ENCODE measurements around the gene TMEM158.

TMEM158 gene

DNA sequence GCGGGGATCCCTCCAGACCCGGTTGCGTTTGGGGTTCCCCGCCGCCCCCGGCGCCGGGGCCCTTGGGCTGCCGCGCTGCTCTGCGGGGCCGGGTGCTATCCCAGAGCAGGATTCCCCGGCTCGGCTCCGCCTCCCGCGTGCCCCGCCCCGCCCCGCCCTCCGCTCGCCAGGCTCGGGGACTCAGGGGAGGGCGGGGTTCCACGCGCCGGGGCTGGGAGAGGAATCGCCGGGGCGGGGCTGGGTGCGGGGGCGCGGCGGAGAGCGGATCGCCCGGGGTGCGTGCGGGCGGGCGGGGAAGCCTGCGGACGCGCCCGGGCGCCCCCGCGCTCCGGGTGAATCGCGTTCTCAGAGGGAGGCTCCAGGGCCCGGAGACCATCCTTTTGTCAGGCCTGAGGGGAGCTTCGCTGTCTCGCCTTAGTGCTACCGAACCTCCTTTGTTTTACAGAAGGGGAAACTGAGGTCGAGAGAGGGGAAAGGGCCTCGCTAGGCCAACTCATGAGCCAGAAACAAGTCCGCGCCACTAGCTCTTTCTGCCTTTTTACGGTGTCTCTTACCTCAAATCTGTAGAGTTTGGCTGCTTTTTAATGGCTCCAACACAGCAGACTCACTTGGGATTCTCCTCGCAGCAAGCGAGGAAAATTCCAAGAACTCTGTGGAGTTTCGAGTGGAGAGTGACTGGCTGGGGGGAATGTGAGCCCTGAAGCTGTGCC is at the start of gene TMEM158:
Gene TMEM158, minus strand, starts transcription at position 82 of the 710 bp plus-strand sequence. CDS start 260 bp downstream, outside the sequence.
- DNase-seq (ENCODE audit: extremely low spot score), result peak; percentile 87
- POLR2A ChIA-PET, result interaction anchor here (0.6 to 1.1 kb wide), 2 partner anchors 70 to 281 kb away, joined by 3 read pairs; no protein-coding TSS in a partner anchor
- CTCF ChIA-PET, result interaction anchor here (0.6 to 1.5 kb wide), 2 partner anchors 185 to 434 kb away, joined by 3 to 5 read pairs; no protein-coding TSS in a partner anchor
- TF ChIP-seq SUZ12 (IDR thresholded peaks at IDR 0.05) (no peak), LEF1 (IDR thresholded peaks at IDR 0.05; ENCODE audit: borderline replicate concordance) (no peak), ELF4 (IDR thresholded peaks at IDR 0.05) (no peak), TARDBP (IDR thresholded peaks at IDR 0.05) (no peak), FOXA1 (IDR thresholded peaks at IDR 0.05) (no peak), SP1 (IDR thresholded peaks at IDR 0.05) (no peak), ZNF384 (IDR thresholded peaks at IDR 0.05) (no peak), NFRKB (IDR thresholded peaks at IDR 0.05) (no peak), FOXK2 (IDR thresholded peaks at IDR 0.05) (no peak), HDGF (IDR thresholded peaks at IDR 0.05; ENCODE audit: borderline replicate concordance) (no peak), BHLHE40 (IDR thresholded peaks at IDR 0.05; ENCODE audit: borderline replicate concordance) (no peak), CTBP1 (IDR thresholded peaks at IDR 0.05; ENCODE audit: borderline replicate concordance) (no peak)
- TF ChIP-seq, protein P1, sequence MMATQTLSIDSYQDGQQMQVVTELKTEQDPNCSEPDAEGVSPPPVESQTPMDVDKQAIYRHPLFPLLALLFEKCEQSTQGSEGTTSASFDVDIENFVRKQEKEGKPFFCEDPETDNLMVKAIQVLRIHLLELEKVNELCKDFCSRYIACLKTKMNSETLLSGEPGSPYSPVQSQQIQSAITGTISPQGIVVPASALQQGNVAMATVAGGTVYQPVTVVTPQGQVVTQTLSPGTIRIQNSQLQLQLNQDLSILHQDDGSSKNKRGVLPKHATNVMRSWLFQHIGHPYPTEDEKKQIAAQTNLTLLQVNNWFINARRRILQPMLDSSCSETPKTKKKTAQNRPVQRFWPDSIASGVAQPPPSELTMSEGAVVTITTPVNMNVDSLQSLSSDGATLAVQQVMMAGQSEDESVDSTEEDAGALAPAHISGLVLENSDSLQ (IDR thresholded peaks at IDR 0.05), result no peak

DNA sequence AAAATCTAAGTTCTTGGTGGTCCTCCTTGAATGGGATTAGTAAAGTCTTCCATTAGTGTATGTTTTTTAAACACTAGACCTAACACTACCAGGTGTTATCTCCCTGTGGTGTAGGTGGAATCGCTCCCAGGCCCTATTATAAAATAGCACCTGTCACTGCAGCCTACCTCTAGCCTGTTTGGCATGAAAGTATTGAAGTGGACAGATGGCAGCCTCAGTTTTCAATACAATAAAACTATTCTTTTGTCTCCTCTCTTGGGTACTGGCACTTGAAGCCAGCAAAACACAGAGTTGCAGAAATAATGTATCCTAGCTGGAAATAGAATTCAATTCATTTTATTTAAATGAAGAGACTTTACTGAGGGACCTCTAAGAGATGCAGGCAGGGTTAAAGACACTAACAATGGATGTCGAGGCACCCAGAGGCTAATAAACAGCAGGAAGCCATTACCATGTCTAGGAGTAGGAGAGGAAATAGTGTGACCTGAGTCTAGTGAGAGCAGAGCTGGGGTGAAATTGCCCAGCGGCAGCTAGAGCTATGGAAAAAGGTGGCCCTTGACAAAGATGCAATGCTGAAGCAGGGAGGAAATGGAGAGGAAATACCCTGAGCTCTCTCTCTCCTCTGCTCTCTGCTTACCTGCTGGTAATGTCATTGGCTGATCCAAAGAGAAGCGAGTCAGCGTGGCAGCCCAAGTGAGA is 49.1 kb upstream of the TMEM158 start:
- no peak for TF ChIP-seq TARDBP (IDR thresholded peaks at IDR 0.05)
- no peak for TF ChIP-seq FOXA1 (IDR thresholded peaks at IDR 0.05)
- no peak for TF ChIP-seq ELF4 (IDR thresholded peaks at IDR 0.05)
- TF ChIP-seq FOXM1 (IDR thresholded peaks at IDR 0.05; ENCODE audit: borderline replicate concordance), result no peak
- TF ChIP-seq SP1 (IDR thresholded peaks at IDR 0.05), result no peak
- TF ChIP-seq FOXK2 (IDR thresholded peaks at IDR 0.05), result no peak
- no peak for TF ChIP-seq ARNT (IDR thresholded peaks at IDR 0.05)
- TF ChIP-seq BHLHE40 (IDR thresholded peaks at IDR 0.05; ENCODE audit: borderline replicate concordance), result no peak
- no peak for TF ChIP-seq CTBP1 (IDR thresholded peaks at IDR 0.05; ENCODE audit: borderline replicate concordance)
- no peak for TF ChIP-seq HDGF (IDR thresholded peaks at IDR 0.05; ENCODE audit: borderline replicate concordance)
- no peak for TF ChIP-seq ZNF384 (IDR thresholded peaks at IDR 0.05)
- TF ChIP-seq SUZ12 (IDR thresholded peaks at IDR 0.05), result no peak
- POLR2A ChIA-PET, result no interaction called here

DNA sequence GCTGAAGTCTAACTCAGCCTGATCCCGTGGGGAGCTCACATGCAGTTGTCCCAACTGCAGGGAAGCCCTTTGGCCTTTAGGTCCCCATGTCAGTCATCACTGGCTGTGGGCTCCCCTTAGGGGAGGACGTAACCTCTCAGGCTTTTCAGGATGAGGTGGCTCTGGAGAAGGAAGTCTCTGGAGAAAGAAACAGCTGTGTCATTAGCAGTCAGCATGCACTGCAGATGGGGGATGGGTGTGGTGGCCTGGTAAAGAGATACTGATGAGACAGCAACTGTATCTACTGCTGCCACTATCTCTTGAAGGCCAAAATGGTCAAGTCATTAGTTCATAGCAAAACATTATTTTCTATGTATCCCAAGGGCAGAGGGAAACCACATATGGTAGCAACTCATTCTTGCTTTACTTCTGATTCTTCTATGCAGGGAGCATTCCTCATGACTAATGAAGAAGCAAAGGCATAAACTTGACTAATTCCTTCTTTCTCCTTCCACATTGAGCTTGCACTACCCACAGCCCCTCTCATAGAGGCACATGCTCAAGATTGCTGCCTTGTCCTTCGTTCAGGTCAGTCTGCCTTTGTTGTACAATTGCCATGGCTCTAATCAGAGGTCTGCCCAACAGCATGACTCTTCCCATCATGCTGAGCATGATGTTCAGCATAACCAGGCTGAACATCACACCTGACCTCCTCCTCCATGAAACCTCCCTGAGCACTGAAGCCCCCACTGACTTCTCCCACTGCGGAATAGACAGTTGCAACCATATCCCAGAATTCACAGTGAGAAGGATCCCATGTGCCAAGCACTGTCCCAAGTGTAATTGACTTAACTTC is 47.8 kb upstream of the TMEM158 start:
- CTCF ChIA-PET, result no interaction called here
- TF ChIP-seq ZNF384 (IDR thresholded peaks at IDR 0.05) (no peak), CTBP1 (IDR thresholded peaks at IDR 0.05; ENCODE audit: borderline replicate concordance) (no peak), ARNT (IDR thresholded peaks at IDR 0.05) (no peak), FOXK2 (IDR thresholded peaks at IDR 0.05) (no peak), FOXM1 (IDR thresholded peaks at IDR 0.05; ENCODE audit: borderline replicate concordance) (no peak), SUZ12 (IDR thresholded peaks at IDR 0.05) (no peak), L3MBTL2 (conservative IDR thresholded peaks at IDR 0.05) (no peak), LEF1 (IDR thresholded peaks at IDR 0.05; ENCODE audit: borderline replicate concordance) (no peak), HDGF (IDR thresholded peaks at IDR 0.05; ENCODE audit: borderline replicate concordance) (no peak), BHLHE40 (IDR thresholded peaks at IDR 0.05; ENCODE audit: borderline replicate concordance) (no peak), SP1 (IDR thresholded peaks at IDR 0.05) (no peak), TARDBP (IDR thresholded peaks at IDR 0.05) (no peak), FOXA1 (IDR thresholded peaks at IDR 0.05) (no peak), NFRKB (IDR thresholded peaks at IDR 0.05) (no peak)
- TF ChIP-seq, protein P1 (IDR thresholded peaks at IDR 0.05), result no peak
- POLR2A ChIA-PET, result no interaction called here
- no peak for DNase-seq (ENCODE audit: extremely low spot score)

More for the DNA sequence above, 49.1 kb upstream of the TMEM158 start:
- CTCF ChIA-PET, result interaction anchor here (0.5 kb wide), 1 partner anchor 60 kb away, joined by 3 read pairs; no protein-coding TSS in a partner anchor
- no peak for DNase-seq (ENCODE audit: extremely low spot score)

DNA sequence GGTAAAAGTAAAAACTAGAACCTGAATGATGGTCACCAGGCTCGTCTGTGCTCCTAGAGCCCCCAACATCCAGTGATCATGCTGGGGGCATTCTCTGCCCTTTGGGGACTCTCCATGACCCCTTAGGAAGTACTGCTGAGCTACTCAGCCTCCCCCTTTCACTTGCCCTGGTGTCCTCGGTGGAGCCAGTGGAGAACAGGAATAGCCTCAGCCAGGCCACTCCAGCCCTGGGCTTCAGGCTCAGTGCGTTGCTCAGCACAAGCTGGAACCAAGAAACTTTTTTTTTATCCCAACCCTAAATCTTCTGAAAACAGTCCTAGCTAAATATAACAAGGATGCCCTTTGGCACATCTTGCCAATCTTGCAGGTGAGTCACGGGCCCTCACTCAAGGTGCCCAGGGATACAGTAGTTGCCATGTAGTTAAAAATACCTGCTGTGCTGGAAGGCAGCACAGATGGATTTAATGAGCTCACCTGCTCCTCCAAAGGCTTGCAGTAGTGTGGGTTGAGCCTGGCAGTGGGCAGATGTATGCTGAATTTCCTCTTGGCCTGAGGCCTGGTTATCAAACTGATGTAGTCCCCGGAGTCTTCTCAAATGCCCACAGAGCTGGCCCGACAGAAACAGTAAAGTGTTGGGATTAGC is 46.9 kb upstream of the TMEM158 start:
- CTCF ChIA-PET, result no interaction called here
- TF ChIP-seq ELF4 (IDR thresholded peaks at IDR 0.05), result no peak
- no peak for TF ChIP-seq FOXK2 (IDR thresholded peaks at IDR 0.05)
- TF ChIP-seq ARNT (IDR thresholded peaks at IDR 0.05), result no peak
- TF ChIP-seq SUZ12 (IDR thresholded peaks at IDR 0.05), result no peak
- no peak for TF ChIP-seq FOXA1 (IDR thresholded peaks at IDR 0.05)
- TF ChIP-seq FOXM1 (IDR thresholded peaks at IDR 0.05; ENCODE audit: borderline replicate concordance), result no peak
- TF ChIP-seq TARDBP (IDR thresholded peaks at IDR 0.05), result no peak
- TF ChIP-seq CTBP1 (IDR thresholded peaks at IDR 0.05; ENCODE audit: borderline replicate concordance), result no peak
- TF ChIP-seq, protein P1 (IDR thresholded peaks at IDR 0.05), result no peak
- no peak for TF ChIP-seq LEF1 (IDR thresholded peaks at IDR 0.05; ENCODE audit: borderline replicate concordance)
- TF ChIP-seq NFRKB (IDR thresholded peaks at IDR 0.05), result no peak
- TF ChIP-seq HDGF (IDR thresholded peaks at IDR 0.05; ENCODE audit: borderline replicate concordance), result no peak
- no peak for TF ChIP-seq ZNF384 (IDR thresholded peaks at IDR 0.05)
- no peak for TF ChIP-seq L3MBTL2 (conservative IDR thresholded peaks at IDR 0.05)
- no peak for TF ChIP-seq SP1 (IDR thresholded peaks at IDR 0.05)
- TF ChIP-seq BHLHE40 (IDR thresholded peaks at IDR 0.05; ENCODE audit: borderline replicate concordance), result no peak
- no peak for DNase-seq (ENCODE audit: extremely low spot score)
- POLR2A ChIA-PET, result no interaction called here

Measured in HEK293T (cell line).